GM12873 (cell line): ENCODE data around the gene RGS3.

Experiments used
- CTCF ChIP-seq: IDR thresholded peaks from 2 replicates; pipeline ENCODE4 v1.5.1; 2012; ENCODE audit warnings: low read depth, mild to moderate bottlenecking, moderate library complexity, low read length, control low read depth; ENCODE audit not compliant: insufficient read depth; ENCODE audit errors: missing control alignments

RGS3 gene

GRCh38 chr9:113600023-113600823 is 136.7 kb downstream of the RGS3 start:
- no peak for TF ChIP-seq CTCF

- TF ChIP-seq CTCF, result no peak
Observed at GRCh38 chr9:113600871-113601614, 137.5 kb downstream of the RGS3 start.

GRCh38 chr9:113601656-113602055 is 138.1 kb downstream of the RGS3 start:
- TF ChIP-seq CTCF, result no peak

- no peak for TF ChIP-seq CTCF
Observed at GRCh38 chr9:113602126-113603047, 138.9 kb downstream of the RGS3 start.

GRCh38 chr9:113603048-113603375 is 139.5 kb downstream of the RGS3 start:
- TF ChIP-seq CTCF, result no peak

GRCh38 chr9:113603773-113604172 is 140.2 kb downstream of the RGS3 start:
- TF ChIP-seq CTCF, result no peak

- TF ChIP-seq CTCF, result no peak
Observed at GRCh38 chr9:113604393-113604792, 140.9 kb downstream of the RGS3 start.
